SK-N-SH (cell line): ENCODE data around the gene RBM19. TPM values are rescaled to one million over a fixed set of nuclear protein-coding genes. Genes with fewer than 3 reads are reported as not detected.

ENCODE experiments used
- CTCF ChIA-PET: fragments of 300-600, 350-600 bp; formaldehyde crosslinking; extraction: SDS; loops from one replicate; lab custom pipeline; 2021; lab: Yijun Ruan, JAX
- POLR2A ChIA-PET: fragments of 350-600 bp; sonication (Branson Sonifier 250); formaldehyde crosslinking; extraction: SDS; loops from one replicate; lab custom pipeline; 2020; ENCODE audit warnings: antibody characterized with exemption, inconsistent platforms; lab: Yijun Ruan, JAX
- DNase-seq: peaks from one replicate; pipeline ENCODE4 v3.0.0; 2012
- H2AFZ ChIP-seq: fragments of 200-600 bp; sonication (generic); 2 replicates; pipeline ENCODE4 v1.8.1; 2016; ENCODE audit warnings: antibody characterized with exemption, mild to moderate bottlenecking, low read depth
- H3F3A ChIP-seq: fragments of 200-600 bp; sonication (generic); replicated peaks from 2 replicates; pipeline ENCODE3; 2016; ENCODE audit warnings: antibody characterized with exemption, mild to moderate bottlenecking; ENCODE audit not compliant: insufficient read depth
- H3K27ac ChIP-seq, 2 experiments: fragments of 200-500 bp in 1 of 2; fragments of 200-600 bp in 1 of 2; sonication (Bioruptor generic) in 1 of 2; sonication (generic), shearing (Covaris generic) in 1 of 2; 2 replicates each; pipeline versions ENCODE4 v1.5.1 to v1.6.1; 2014 to 2016; ENCODE audit warnings: low read depth in 2 of 2, inconsistent platforms in 1 of 2, low read length in 1 of 2, mild to moderate bottlenecking in 1 of 2, mixed read lengths in 1 of 2
- H3K27me3 ChIP-seq: fragments of 200-600 bp; sonication (generic), shearing (Covaris generic); 2 replicates; pipeline ENCODE4 v1.6.1; 2016; ENCODE audit warnings: mixed run types; ENCODE audit not compliant: insufficient read depth
- H3K36me3 ChIP-seq, 2 experiments: fragments of 200-500 bp in 1 of 2; fragments of 200-600 bp in 1 of 2; sonication (Bioruptor generic) in 1 of 2; sonication (generic) in 1 of 2; replicated peaks in 1 of 2; 2 replicates each; pipeline versions ENCODE3 to v1.5.1; 2014 to 2016; ENCODE audit warnings: low read length in 1 of 2, mild to moderate bottlenecking in 1 of 2; ENCODE audit not compliant: insufficient read depth in 2 of 2, control insufficient read depth in 1 of 2
- H3K4me1 ChIP-seq, 2 experiments: fragments of 200-500 bp in 1 of 2; fragments of 200-600 bp in 1 of 2; sonication (Bioruptor generic) in 1 of 2; sonication (generic), shearing (Covaris generic) in 1 of 2; 2 replicates each; pipeline versions ENCODE4 v1.5.1 to v1.6.1; 2014 to 2016; ENCODE audit warnings: low read depth in 1 of 2, low read length in 1 of 2, mixed run types in 1 of 2; ENCODE audit not compliant: insufficient read depth in 2 of 2, control insufficient read depth in 1 of 2
- H3K4me2 ChIP-seq: fragments of 200-600 bp; sonication (generic), shearing (Covaris generic); 2 replicates; pipeline ENCODE4 v1.6.1; 2017; ENCODE audit warnings: mixed run types
- H3K4me3 ChIP-seq, 2 experiments: fragments of 200-500 bp in 1 of 2; fragments of 200-600 bp in 1 of 2; sonication (Bioruptor generic) in 1 of 2; sonication (generic), shearing (Covaris generic) in 1 of 2; 2 replicates each; pipeline versions ENCODE4 v1.5.1 to v1.8.1; 2014 to 2016; ENCODE audit warnings: low read depth in 2 of 2, inconsistent platforms in 1 of 2, low read length in 1 of 2, mild to moderate bottlenecking in 1 of 2, mixed read lengths in 1 of 2, moderate library complexity in 1 of 2
- H3K79me2 ChIP-seq: fragments of 200-600 bp; sonication (generic); 2 replicates; pipeline ENCODE4 v1.8.1; 2017; ENCODE audit warnings: mild to moderate bottlenecking; ENCODE audit not compliant: insufficient read depth
- H3K9ac ChIP-seq: fragments of 200-600 bp; sonication (generic); 2 replicates; pipeline ENCODE4 v1.6.1; 2017; ENCODE audit warnings: mixed run types
- H3K9me2 ChIP-seq: fragments of 200-600 bp; sonication (generic); 2 replicates; pipeline ENCODE4 v1.6.1; 2017; ENCODE audit warnings: mixed run types
- H3K9me3 ChIP-seq: fragments of 200-600 bp; sonication (generic); 2 replicates; pipeline ENCODE4 v1.6.1; 2017; ENCODE audit warnings: mixed run types, mild to moderate bottlenecking, moderate library complexity
- H4K20me1 ChIP-seq: fragments of 200-600 bp; sonication (generic); 2 replicates; pipeline ENCODE4 v1.6.1; 2017; ENCODE audit warnings: mild to moderate bottlenecking, mixed run types; ENCODE audit not compliant: insufficient read depth
- CHD2 ChIP-seq: fragments of 150-350 bp; IDR thresholded peaks from 2 replicates; pipeline ENCODE4 v1.6.1; 2018; ENCODE audit warnings: low read length; ENCODE audit not compliant: partially characterized antibody
- EP300 ChIP-seq, 2 experiments: IDR thresholded peaks; 2 replicates each; pipeline versions ENCODE4 v1.4.0 to v1.6.1; 2012; ENCODE audit warnings: borderline replicate concordance in 1 of 2, low read depth in 1 of 2, low read length in 1 of 2
- JUND ChIP-seq: IDR thresholded peaks from 2 replicates; pipeline ENCODE4 v1.4.0; 2012
- MEF2A ChIP-seq: IDR thresholded peaks from 2 replicates; pipeline ENCODE4 v1.4.0; 2012; ENCODE audit warnings: low read depth, borderline replicate concordance
- MXI1 ChIP-seq: IDR thresholded peaks from 2 replicates; pipeline ENCODE4 v1.6.1; 2012; ENCODE audit warnings: mild to moderate bottlenecking, low read depth, low read length, improper control_type of control experiment
- NRF1 ChIP-seq: IDR thresholded peaks from 2 replicates; pipeline ENCODE4 v1.6.1; 2012; ENCODE audit warnings: low read depth, mild to moderate bottlenecking, low read length
- TCF12 ChIP-seq: IDR thresholded peaks from 2 replicates; pipeline ENCODE4 v1.4.0; 2012
- YY1 ChIP-seq: IDR thresholded peaks from 2 replicates; pipeline ENCODE4 v1.4.0; 2012; ENCODE audit warnings: low read depth, mild to moderate bottlenecking
- whole genome bisulfite sequencing: methylation state at CpG from one replicate; pipeline ENCODE4 v1.1.6; 2017; ENCODE audit warnings: low lambda C conversion rate; 5-methylcytosine and 5-hydroxymethylcytosine counted together
- polyA plus RNA-seq, 3 experiments: library from polyadenylated mRNA; depleted of rRNA; stranded (reverse); fragments of >200 nt; gene quantifications; 2 replicates each; pipeline ENCODE4 v1.2.3, GENCODE V29; 2012
- TF ChIP-seq, protein P1 (sequence below): IDR thresholded peaks from 2 replicates; pipeline ENCODE4 v1.6.1; 2012; ENCODE audit warnings: mild to moderate bottlenecking, low read depth, low read length, moderate library complexity
- TF ChIP-seq, protein P2 (sequence below): fragments of 200-600 bp; sonication (generic); IDR thresholded peaks from 2 replicates; pipeline ENCODE4 v1.6.1; 2017; ENCODE audit warnings: antibody characterized with exemption, mild to moderate bottlenecking, moderate library complexity
- TF ChIP-seq, protein P3 (sequence below): IDR thresholded peaks from 2 replicates; pipeline ENCODE4 v1.4.0; 2012; ENCODE audit warnings: low read depth
- TF ChIP-seq, protein P4 (sequence below): IDR thresholded peaks from 2 replicates; pipeline ENCODE4 v1.4.0; 2012; ENCODE audit warnings: low read depth, borderline replicate concordance
- TF ChIP-seq, protein P5 (sequence below): IDR thresholded peaks from 2 replicates; pipeline ENCODE4 v1.4.0; 2012; ENCODE audit warnings: low read depth, borderline replicate concordance
- TF ChIP-seq, protein P6 (sequence below): fragments of 150-350 bp; IDR thresholded peaks from 2 replicates; pipeline ENCODE4 v1.6.1; 2016; ENCODE audit warnings: mild to moderate bottlenecking, low read depth, low read length
- TF ChIP-seq, protein P7 (sequence below): fragments of 150-350 bp; IDR thresholded peaks from 2 replicates; pipeline ENCODE4 v1.6.1; 2017; ENCODE audit warnings: antibody characterized with exemption, low read length, low read depth, borderline replicate concordance

RBM19 gene
- polyA plus RNA-seq, 1 of the 3 experiments (the other 2 are of a cell fraction), result 16.6 TPM

DNA sequence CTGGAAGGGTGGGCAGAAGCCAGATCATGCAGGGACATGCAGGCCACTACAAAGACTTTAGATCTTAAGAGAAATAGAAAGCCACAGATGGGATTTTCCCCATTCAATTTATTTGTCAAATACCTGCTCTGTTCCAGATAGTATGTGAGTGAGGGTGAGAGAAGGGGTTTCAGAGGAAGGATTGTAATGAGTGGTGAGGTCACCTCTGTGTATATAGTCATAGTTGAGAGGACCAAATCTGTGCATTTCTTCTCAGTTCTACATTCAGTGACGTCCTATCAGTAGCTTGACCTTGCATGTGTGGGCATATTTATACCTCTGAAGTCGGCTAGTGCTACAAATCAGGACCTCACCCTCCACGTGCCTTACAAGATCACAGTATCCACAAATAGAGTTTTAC, 31.2 kb upstream of the RBM19 start:
- 2% methylated on average over 3 of the region's 3 CpGs for WGBS
- no peaks in the 10 kb centered on the region for H3K36me3 ChIP-seq
- no peak overlapping the region; the same call in 1 of the 2 replicates for H3K4me2 ChIP-seq
- H3K9me2 ChIP-seq, result no peaks in the 10 kb centered on the region
- no peaks in the 10 kb centered on the region for H3F3A ChIP-seq
- CTCF ChIA-PET, result interaction anchor here (0.9 to 5.6 kb wide), 2 partner anchors 16 to 511 kb away, joined by 4 to 32 read pairs; no protein-coding TSS in a partner anchor
- peaks cover 16% of the 10 kb centered on the region; the same call in 1 of the 2 replicates for H3K27me3 ChIP-seq
- H3K79me2 ChIP-seq, result no peaks in the 10 kb centered on the region
- H3K9ac ChIP-seq, result no peak overlapping the region
- TF ChIP-seq, protein P1, sequence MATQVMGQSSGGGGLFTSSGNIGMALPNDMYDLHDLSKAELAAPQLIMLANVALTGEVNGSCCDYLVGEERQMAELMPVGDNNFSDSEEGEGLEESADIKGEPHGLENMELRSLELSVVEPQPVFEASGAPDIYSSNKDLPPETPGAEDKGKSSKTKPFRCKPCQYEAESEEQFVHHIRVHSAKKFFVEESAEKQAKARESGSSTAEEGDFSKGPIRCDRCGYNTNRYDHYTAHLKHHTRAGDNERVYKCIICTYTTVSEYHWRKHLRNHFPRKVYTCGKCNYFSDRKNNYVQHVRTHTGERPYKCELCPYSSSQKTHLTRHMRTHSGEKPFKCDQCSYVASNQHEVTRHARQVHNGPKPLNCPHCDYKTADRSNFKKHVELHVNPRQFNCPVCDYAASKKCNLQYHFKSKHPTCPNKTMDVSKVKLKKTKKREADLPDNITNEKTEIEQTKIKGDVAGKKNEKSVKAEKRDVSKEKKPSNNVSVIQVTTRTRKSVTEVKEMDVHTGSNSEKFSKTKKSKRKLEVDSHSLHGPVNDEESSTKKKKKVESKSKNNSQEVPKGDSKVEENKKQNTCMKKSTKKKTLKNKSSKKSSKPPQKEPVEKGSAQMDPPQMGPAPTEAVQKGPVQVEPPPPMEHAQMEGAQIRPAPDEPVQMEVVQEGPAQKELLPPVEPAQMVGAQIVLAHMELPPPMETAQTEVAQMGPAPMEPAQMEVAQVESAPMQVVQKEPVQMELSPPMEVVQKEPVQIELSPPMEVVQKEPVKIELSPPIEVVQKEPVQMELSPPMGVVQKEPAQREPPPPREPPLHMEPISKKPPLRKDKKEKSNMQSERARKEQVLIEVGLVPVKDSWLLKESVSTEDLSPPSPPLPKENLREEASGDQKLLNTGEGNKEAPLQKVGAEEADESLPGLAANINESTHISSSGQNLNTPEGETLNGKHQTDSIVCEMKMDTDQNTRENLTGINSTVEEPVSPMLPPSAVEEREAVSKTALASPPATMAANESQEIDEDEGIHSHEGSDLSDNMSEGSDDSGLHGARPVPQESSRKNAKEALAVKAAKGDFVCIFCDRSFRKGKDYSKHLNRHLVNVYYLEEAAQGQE, result no peak
- TF ChIP-seq, protein P2, sequence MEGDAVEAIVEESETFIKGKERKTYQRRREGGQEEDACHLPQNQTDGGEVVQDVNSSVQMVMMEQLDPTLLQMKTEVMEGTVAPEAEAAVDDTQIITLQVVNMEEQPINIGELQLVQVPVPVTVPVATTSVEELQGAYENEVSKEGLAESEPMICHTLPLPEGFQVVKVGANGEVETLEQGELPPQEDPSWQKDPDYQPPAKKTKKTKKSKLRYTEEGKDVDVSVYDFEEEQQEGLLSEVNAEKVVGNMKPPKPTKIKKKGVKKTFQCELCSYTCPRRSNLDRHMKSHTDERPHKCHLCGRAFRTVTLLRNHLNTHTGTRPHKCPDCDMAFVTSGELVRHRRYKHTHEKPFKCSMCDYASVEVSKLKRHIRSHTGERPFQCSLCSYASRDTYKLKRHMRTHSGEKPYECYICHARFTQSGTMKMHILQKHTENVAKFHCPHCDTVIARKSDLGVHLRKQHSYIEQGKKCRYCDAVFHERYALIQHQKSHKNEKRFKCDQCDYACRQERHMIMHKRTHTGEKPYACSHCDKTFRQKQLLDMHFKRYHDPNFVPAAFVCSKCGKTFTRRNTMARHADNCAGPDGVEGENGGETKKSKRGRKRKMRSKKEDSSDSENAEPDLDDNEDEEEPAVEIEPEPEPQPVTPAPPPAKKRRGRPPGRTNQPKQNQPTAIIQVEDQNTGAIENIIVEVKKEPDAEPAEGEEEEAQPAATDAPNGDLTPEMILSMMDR, result no peak
- TF ChIP-seq MXI1, result no peak
- TF ChIP-seq YY1, result no peak
- TF ChIP-seq, protein P3, sequence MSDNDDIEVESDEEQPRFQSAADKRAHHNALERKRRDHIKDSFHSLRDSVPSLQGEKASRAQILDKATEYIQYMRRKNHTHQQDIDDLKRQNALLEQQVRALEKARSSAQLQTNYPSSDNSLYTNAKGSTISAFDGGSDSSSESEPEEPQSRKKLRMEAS, result no peak
- no peak for TF ChIP-seq JUND
- no peak for TF ChIP-seq CHD2
- TF ChIP-seq, protein P4, sequence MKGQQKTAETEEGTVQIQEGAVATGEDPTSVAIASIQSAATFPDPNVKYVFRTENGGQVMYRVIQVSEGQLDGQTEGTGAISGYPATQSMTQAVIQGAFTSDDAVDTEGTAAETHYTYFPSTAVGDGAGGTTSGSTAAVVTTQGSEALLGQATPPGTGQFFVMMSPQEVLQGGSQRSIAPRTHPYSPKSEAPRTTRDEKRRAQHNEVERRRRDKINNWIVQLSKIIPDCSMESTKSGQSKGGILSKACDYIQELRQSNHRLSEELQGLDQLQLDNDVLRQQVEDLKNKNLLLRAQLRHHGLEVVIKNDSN, result no peak
- no peak for TF ChIP-seq EP300 (IDR thresholded peaks at IDR 0.05; ENCODE audit: borderline replicate concordance in 1 of 2, low read depth in 1 of 2, low read length in 1 of 2)
- TF ChIP-seq, protein P5, sequence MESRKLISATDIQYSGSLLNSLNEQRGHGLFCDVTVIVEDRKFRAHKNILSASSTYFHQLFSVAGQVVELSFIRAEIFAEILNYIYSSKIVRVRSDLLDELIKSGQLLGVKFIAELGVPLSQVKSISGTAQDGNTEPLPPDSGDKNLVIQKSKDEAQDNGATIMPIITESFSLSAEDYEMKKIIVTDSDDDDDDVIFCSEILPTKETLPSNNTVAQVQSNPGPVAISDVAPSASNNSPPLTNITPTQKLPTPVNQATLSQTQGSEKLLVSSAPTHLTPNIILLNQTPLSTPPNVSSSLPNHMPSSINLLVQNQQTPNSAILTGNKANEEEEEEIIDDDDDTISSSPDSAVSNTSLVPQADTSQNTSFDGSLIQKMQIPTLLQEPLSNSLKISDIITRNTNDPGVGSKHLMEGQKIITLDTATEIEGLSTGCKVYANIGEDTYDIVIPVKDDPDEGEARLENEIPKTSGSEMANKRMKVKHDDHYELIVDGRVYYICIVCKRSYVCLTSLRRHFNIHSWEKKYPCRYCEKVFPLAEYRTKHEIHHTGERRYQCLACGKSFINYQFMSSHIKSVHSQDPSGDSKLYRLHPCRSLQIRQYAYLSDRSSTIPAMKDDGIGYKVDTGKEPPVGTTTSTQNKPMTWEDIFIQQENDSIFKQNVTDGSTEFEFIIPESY, result no peak
- no peak for TF ChIP-seq MEF2A
- TF ChIP-seq, protein P6, sequence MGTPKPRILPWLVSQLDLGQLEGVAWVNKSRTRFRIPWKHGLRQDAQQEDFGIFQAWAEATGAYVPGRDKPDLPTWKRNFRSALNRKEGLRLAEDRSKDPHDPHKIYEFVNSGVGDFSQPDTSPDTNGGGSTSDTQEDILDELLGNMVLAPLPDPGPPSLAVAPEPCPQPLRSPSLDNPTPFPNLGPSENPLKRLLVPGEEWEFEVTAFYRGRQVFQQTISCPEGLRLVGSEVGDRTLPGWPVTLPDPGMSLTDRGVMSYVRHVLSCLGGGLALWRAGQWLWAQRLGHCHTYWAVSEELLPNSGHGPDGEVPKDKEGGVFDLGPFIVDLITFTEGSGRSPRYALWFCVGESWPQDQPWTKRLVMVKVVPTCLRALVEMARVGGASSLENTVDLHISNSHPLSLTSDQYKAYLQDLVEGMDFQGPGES, result no peak
- TF ChIP-seq, protein P7, sequence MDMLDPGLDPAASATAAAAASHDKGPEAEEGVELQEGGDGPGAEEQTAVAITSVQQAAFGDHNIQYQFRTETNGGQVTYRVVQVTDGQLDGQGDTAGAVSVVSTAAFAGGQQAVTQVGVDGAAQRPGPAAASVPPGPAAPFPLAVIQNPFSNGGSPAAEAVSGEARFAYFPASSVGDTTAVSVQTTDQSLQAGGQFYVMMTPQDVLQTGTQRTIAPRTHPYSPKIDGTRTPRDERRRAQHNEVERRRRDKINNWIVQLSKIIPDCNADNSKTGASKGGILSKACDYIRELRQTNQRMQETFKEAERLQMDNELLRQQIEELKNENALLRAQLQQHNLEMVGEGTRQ, result no peak
- no peak for TF ChIP-seq NRF1
- TF ChIP-seq TCF12, result no peak
- TF ChIP-seq, all 33 proteins: peak for 0
- H3K4me1 ChIP-seq, result no peaks in the 10 kb centered on the region
- no peak overlapping the region for H3K4me3 ChIP-seq
- no peak for DNase-seq
- no peaks in the 10 kb centered on the region for H3K9me3 ChIP-seq
- no peak overlapping the region for H3K27ac ChIP-seq
- no peaks in the 10 kb centered on the region for H4K20me1 ChIP-seq
- H2AFZ ChIP-seq, result no peak overlapping the region
- POLR2A ChIA-PET, result no interaction called here
